Peyer's patch (tissue), 4 donors: ENCODE measurements around the gene PCDHB8. TPM values are rescaled to one million over a fixed set of nuclear protein-coding genes. Genes with fewer than 3 reads are reported as not detected.
A peak's percentile ranks its signal among the peaks of the same experiment; 100 is the strongest.
"Not testable (repeated sequence)": the region's sequence is repeated elsewhere in the genome, so short reads cannot be mapped to it uniquely, and the experiment has no call there.

ENCODE experiments used
- DNase-seq, 3 donors: peaks; one replicate each; pipeline ENCODE4 v3.0.0-alpha.2; 2017 to 2019
- H3K27ac ChIP-seq, 4 donors: fragments of 200-600 bp; sonication (generic); one replicate each; pipeline ENCODE4 v1.5.1; 2016 to 2019
- H3K27me3 ChIP-seq, 2 donors: fragments of 200-600 bp; sonication (generic); one replicate each; pipeline ENCODE4 v1.5.1; 2019
- H3K36me3 ChIP-seq, 3 donors: fragments of 200-600 bp; sonication (generic); one replicate each; pipeline ENCODE4 v1.5.1; 2016 to 2019
- H3K4me1 ChIP-seq, 4 donors: fragments of 200-600 bp; sonication (generic); one replicate each; pipeline ENCODE4 v1.5.1; 2016 to 2019
- H3K4me3 ChIP-seq, 4 donors: fragments of 200-600 bp; sonication (generic); 1 replicate in 3 of 4; 2 replicates in 1 of 4; pipeline ENCODE4 v1.5.1; 2016 to 2019; ENCODE audit warnings: mild to moderate bottlenecking in 1 of 4
- H3K9me3 ChIP-seq, 4 donors: fragments of 200-600 bp; sonication (generic); one replicate each; pipeline ENCODE4 v1.5.1; 2016 to 2019; ENCODE audit warnings: mild to moderate bottlenecking in 1 of 4
- CTCF ChIP-seq, 6 experiments: fragments of 450-650 bp in 4 of 6; fragments of 200-600 bp in 2 of 6; sonication (generic) in 1 of 6; IDR thresholded peaks; one replicate each; pipeline ENCODE4 v1.5.1; 2017 to 2019; ENCODE audit warnings: antibody characterized with exemption in 6 of 6, mild to moderate bottlenecking in 3 of 6, moderate library complexity in 1 of 6
- POLR2A ChIP-seq, 2 donors: fragments of 450-650 bp; IDR thresholded peaks; one replicate each; pipeline ENCODE4 v1.5.1; 2017; ENCODE audit warnings: antibody characterized with exemption in 2 of 2, mild to moderate bottlenecking in 2 of 2, moderate library complexity in 2 of 2
- total RNA-seq, 4 donors: library from RNA; depleted of rRNA; stranded (reverse); fragments of >200 nt; gene quantifications; one replicate each; pipeline ENCODE4 v1.1.0, GENCODE V29; 2016

Gene PCDHB8
- total RNA-seq, result not detected

- DNase-seq, H3K4me1 ChIP-seq, H3K36me3 ChIP-seq, H3K4me3 ChIP-seq, H3K27ac ChIP-seq, H3K27me3 ChIP-seq: not testable (repeated sequence)
- peaks cover 0 to 30% (median 6%) of the 10 kb centered on the region in 4 donors for H3K9me3 ChIP-seq
Observed at GRCh38 chr5:141177577-141178191, at the start of gene PCDHB8. PCDHB8 (plus strand) TSS chr5:141177790; CDS start chr5:141178035, 245 bp downstream.

- TF ChIP-seq CTCF (IDR thresholded peaks at IDR 0.05) (no peak), POLR2A (IDR thresholded peaks at IDR 0.05) (no peak)
- Histone ChIP-seq H3K4me3 (peak within 1 kb of the TSS in 1 of 4 donors; percentile 8), H3K4me1 (no peaks in the 10 kb centered on the region), H3K27ac (no peak within 1 kb of the TSS), H3K9me3 (peaks cover 0 to 38% (median 0%) of the 10 kb centered on the region in 4 donors), H3K27me3 (no peaks in the 10 kb centered on the region), H3K36me3 (no peaks in the 10 kb centered on the region)
- no peak for DNase-seq
Observed at GRCh38 chr5:141135030-141135717, 42.4 kb upstream of the PCDHB8 start, which contains the start of gene PCDHB5. PCDHB5 (plus strand) TSS chr5:141135206; CDS start chr5:141135435, 229 bp downstream.

- Histone ChIP-seq H3K9me3 (peaks cover 0 to 38% (median 0%) of the 10 kb centered on the region in 4 donors), H3K4me1 (no peaks in the 10 kb centered on the region), H3K27ac (no peak overlapping the region), H3K4me3 (peak overlapping the region in 1 of 4 donors; percentile 8), H3K27me3 (no peaks in the 10 kb centered on the region), H3K36me3 (no peaks in the 10 kb centered on the region)
- no peak for TF ChIP-seq POLR2A (IDR thresholded peaks at IDR 0.05)
- TF ChIP-seq CTCF (IDR thresholded peaks at IDR 0.05), result no peak
- DNase-seq, result no peak
Observed at GRCh38 chr5:141135718-141136266, 41.8 kb upstream of the PCDHB8 start.

GRCh38 chr5:141137346-141137745 lies 40.2 kb upstream of the PCDHB8 start:
- not testable (repeated sequence) for H3K36me3 ChIP-seq, H3K4me3 ChIP-seq, H3K27me3 ChIP-seq, DNase-seq, H3K27ac ChIP-seq, H3K4me1 ChIP-seq
- peaks cover 0 to 38% (median 0%) of the 10 kb centered on the region in 4 donors for H3K9me3 ChIP-seq

GRCh38 chr5:141149812-141150211 lies 27.8 kb upstream of the PCDHB8 start, which contains the start of gene PCDHB6:
PCDHB6 (plus strand) TSS chr5:141150057; CDS start chr5:141150258, 201 bp downstream.
- TF ChIP-seq POLR2A (IDR thresholded peaks at IDR 0.05), result no peak
- TF ChIP-seq CTCF (IDR thresholded peaks at IDR 0.05), result no peak
- H3K9me3 ChIP-seq, result peaks cover 0 to 29% (median 3%) of the 10 kb centered on the region in 4 donors
- no peaks in the 10 kb centered on the region for H3K27me3 ChIP-seq
- no peaks in the 10 kb centered on the region for H3K36me3 ChIP-seq
- no peaks in the 10 kb centered on the region for H3K4me1 ChIP-seq
- no peak within 1 kb of the TSS for H3K4me3 ChIP-seq
- no peak for DNase-seq
- no peak within 1 kb of the TSS for H3K27ac ChIP-seq

GRCh38 chr5:141150224-141150992 lies 27.2 kb upstream of the PCDHB8 start:
- DNase-seq, result no peak
- TF ChIP-seq CTCF (IDR thresholded peaks at IDR 0.05) (no peak), POLR2A (IDR thresholded peaks at IDR 0.05) (no peak)
- H3K36me3 ChIP-seq, result no peaks in the 10 kb centered on the region
- no peak overlapping the region for H3K4me3 ChIP-seq
- H3K9me3 ChIP-seq, result peaks cover 0 to 32% (median 3%) of the 10 kb centered on the region in 4 donors
- no peak overlapping the region for H3K27ac ChIP-seq
- H3K27me3 ChIP-seq, result no peaks in the 10 kb centered on the region
- no peaks in the 10 kb centered on the region for H3K4me1 ChIP-seq
